Adrenal gland (tissue), 5 donors: ENCODE results near the gene IL9.

ENCODE experiments used
- POLR2A ChIP-seq, 2 donors: fragments of 450-650 bp; IDR thresholded peaks; one replicate each; pipeline ENCODE4 v1.6.1; 2017; ENCODE audit warnings: antibody characterized with exemption in 2 of 2, mild to moderate bottlenecking in 2 of 2, moderate library complexity in 1 of 2
- TF ChIP-seq, protein P1 (sequence below), 6 experiments: fragments of 450-650 bp in 4 of 6; fragments of 200-600 bp in 2 of 6; sonication (generic) in 1 of 6; IDR thresholded peaks; 1 replicate in 5 of 6; 2 replicates in 1 of 6; pipeline versions ENCODE4 v1.5.1 to v1.8.0; 2016 to 2021; ENCODE audit warnings: antibody characterized with exemption in 6 of 6, mild to moderate bottlenecking in 2 of 6, moderate library complexity in 1 of 6
- donor health status: DM: no; HTN: no; CAD: no.

DNA sequence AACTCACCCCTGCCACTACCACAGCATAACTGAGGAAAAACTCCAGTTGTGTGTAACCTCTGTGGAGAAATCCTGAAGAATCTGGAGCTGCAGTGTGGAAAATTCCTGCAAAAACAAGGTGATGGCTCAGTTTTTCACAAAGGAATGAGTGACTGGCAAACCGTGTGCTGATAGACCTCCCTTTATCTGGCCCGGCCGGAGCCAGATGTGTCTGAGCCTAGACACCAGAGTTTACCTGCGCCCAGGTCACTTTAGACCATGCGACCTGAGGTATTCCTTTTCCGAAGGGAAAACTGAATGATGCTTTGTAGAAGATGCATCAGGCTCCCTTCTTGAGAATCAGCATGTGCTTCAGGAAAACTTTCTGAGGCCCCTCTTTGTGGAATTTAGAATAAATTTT is 45.0 kb downstream of the IL9 start:
- TF ChIP-seq, protein P1, sequence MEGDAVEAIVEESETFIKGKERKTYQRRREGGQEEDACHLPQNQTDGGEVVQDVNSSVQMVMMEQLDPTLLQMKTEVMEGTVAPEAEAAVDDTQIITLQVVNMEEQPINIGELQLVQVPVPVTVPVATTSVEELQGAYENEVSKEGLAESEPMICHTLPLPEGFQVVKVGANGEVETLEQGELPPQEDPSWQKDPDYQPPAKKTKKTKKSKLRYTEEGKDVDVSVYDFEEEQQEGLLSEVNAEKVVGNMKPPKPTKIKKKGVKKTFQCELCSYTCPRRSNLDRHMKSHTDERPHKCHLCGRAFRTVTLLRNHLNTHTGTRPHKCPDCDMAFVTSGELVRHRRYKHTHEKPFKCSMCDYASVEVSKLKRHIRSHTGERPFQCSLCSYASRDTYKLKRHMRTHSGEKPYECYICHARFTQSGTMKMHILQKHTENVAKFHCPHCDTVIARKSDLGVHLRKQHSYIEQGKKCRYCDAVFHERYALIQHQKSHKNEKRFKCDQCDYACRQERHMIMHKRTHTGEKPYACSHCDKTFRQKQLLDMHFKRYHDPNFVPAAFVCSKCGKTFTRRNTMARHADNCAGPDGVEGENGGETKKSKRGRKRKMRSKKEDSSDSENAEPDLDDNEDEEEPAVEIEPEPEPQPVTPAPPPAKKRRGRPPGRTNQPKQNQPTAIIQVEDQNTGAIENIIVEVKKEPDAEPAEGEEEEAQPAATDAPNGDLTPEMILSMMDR (IDR thresholded peaks at IDR 0.05) = no peak
- no peak for TF ChIP-seq POLR2A (IDR thresholded peaks at IDR 0.05)
